Activated CD8-positive, alpha-beta memory T cell treated with anti-CD3 and anti-CD28 coated beads for 48 hours (primary cell): Measurements from ENCODE around the gene LLCFC1.
"Not testable (repeated sequence)": the region's sequence is repeated elsewhere in the genome, so short reads cannot be mapped to it uniquely, and the experiment has no call there.

Experiments used
- DNase-seq, 3 experiments: peaks; one replicate each; pipeline ENCODE4 v3.0.0-alpha.2; 2020; ENCODE audit warnings: low read depth in 2 of 3, low spot score in 2 of 3

The LLCFC1 gene

DNA sequence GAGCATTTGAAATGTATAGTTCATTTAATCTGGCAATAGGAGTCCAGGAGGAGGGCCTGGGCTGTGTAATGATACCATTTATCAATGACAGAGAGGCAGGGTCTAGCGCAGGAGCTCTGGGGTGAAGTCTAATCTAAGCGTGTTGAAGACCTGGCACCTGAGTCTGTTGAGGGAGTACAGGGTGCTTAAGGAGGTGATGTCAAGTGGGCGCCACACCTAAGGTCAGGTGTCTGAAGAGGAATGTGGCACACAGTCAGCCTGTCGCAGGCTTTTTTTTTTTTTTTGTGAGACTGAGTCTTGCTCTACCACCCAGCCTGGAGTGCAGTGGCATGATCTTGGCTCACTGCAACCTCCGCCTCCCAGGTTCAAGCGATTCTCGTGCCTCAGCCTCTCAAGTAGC lies 2.3 kb downstream of the LLCFC1 start:
- no peak for DNase-seq

GRCh38 chr7:142942746-142943145 lies 3.5 kb downstream of the LLCFC1 start:
- no peak for DNase-seq

- no peak for DNase-seq
Observed at GRCh38 chr7:142943706-142944268, 4.5 kb downstream of the LLCFC1 start.

DNA sequence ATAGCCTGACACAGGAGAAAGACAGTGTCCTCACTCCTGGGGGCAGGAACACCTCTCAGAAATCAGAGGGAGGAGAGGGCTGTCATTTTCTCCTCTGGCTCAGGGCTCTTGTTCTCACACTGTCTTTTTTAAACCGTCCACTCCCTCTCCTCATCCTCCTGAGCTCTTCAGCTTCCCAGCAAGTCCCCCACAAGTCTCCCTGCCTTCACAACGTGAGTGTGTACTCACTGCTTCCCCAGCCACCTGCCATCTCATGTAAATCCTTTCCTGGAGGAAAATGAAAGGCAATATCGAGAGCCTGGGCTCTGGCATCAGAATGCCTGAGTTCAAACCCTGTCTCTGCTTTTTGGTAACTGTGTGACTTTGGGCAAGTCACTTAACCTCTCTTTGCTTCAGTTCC lies 5.7 kb downstream of the LLCFC1 start:
- no peak for DNase-seq

DNA sequence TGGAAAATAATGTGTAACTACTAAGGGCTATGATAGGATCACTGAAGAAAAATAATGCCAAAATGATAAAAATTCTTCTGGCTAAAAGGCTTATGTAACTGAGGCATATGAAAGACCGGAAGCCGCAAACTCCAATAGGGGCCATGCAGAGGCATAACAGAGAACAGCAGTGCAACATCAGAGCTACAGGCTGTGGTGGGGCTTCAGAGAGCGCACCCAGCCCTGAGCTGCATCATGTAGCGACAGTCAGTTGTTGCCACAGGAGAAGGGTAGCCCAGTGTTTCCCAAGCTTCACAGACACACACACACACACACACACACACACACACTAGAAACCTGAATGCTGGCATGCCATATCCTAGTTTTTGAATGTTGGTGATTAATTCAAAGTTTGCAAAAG lies 9.3 kb downstream of the LLCFC1 start:
- no peak for DNase-seq

DNA sequence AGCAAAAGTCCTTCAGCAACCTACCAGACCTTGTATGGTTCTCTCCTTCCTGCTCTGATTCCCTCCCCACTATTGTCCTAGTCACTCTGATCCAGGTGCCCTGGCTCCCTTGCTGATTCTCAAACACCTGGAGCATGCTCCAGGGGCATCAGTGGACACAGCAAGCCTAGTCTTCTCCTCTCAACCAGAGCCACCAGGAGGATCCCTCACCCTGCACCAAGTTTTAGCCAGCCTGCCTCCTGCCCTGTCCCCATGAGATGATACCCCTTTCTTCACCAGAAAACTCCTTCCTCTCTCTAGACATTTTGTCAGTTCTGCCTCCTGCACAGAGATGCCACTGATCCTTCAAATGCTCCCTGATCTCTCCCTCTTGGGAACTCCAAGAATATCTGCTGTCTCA lies 11.0 kb downstream of the LLCFC1 start:
- DNase-seq: no peak

DNA sequence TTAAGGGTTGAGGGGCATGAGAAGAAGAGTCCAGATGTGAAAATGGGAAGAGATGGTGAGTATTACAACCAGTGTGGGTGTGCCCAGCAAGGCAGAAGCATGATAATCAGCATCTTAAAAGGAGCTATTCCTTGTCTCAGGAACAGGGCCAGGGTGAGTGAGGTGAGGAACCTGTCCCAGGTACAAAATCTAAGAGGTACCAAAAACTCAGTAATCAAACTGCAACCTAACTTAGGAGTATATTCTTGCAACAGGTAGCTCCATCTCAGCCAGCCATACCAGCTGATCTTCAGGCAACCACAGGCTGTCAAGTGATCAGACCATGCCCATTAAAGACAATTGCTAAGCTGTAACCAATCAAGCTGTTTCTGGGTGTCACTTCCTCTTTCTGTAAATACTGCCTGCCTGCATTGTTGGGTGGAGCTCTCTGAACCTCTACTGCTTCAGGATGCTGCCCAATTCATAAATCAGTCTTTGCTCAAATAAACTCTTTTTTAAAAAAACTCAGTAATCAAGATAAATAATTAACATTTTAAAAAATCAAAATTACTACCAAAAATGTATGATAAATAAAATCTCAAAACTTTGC lies 15.5 kb downstream of the LLCFC1 start:
- no peak for DNase-seq

GRCh38 chr7:142956951-142957623 lies 17.8 kb downstream of the LLCFC1 start:
- DNase-seq: no peak

GRCh38 chr7:142957723-142958122 lies 18.4 kb downstream of the LLCFC1 start:
- no peak for DNase-seq

DNA sequence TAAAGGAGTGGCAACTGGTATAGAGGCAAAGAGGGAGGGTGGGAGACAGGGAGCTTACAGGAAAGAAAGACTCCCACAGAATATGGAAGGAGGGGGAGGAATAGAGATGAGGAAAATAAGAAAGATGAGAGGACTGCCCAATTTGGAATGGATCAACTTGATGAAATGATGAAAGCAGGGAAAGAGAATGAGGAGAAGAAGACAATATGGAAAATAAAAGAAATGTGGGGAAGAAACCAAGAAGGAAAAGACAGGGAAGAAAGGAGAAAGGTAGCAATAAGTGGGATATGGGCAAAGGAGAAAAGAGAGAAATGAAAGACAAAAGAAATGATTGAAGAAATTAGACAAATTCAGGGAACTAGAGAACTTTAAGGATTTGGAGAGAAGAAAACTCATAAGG lies 19.9 kb downstream of the LLCFC1 start:
- no peak for DNase-seq

GRCh38 chr7:142960955-142961512 lies 21.8 kb downstream of the LLCFC1 start:
- DNase-seq: no peak

GRCh38 chr7:142961595-142961972 lies 22.3 kb downstream of the LLCFC1 start:
- no peak for DNase-seq

DNA sequence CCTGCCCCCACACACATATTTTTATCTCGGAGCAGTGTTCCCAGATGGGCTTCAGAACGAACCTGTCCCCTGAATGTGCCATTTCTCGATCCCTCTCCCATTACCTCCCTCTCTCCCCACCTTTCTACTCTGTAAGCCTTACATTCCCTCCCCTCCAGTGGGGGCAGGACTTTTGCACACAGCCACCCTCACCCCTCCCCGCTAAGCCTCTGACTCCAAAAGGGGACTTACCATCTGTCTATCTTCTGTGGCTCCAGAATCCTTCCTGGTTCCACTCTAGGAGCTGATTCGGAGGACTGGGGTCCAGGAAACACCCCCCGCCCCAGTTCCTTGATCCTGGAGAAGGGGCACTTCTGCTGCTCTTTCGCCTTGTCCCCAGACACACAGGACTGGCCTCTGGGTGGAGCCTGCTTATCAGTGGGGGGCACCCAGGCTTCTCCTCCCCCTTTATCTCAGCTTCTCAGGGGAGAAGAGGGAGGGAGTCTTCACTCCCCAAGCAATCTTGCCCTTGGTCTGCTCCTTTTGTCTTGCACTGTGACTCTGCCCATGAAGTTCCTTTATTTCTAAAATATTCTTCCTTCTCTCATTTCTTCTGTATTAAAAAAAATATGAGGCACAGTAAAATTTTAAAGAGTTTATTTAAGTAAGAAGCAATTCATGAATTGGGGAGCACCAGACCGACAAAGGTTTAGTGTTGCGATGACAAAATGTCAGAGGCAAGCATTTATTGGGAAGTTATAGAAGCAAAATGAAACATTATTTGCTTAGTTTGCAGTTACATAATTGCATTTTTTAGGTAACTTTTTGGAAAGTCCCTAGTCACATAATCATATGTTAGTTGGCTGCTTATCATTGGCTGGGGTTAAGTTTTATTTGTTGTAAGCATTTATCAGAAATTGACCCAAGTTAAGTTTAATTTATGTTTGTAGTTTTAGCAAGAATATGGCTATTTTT lies 23.0 kb downstream of the LLCFC1 start, which contains the start of gene KEL:
TSS of gene KEL (minus strand) at position 391 of the 954 bp plus-strand sequence. CDS start at position 234, 157 bp downstream.
- no peak for DNase-seq

GRCh38 chr7:142962991-142963390 lies 23.7 kb downstream of the LLCFC1 start:
- no peak for DNase-seq

GRCh38 chr7:142963993-142964392 lies 24.7 kb downstream of the LLCFC1 start:
- no peak for DNase-seq

DNA sequence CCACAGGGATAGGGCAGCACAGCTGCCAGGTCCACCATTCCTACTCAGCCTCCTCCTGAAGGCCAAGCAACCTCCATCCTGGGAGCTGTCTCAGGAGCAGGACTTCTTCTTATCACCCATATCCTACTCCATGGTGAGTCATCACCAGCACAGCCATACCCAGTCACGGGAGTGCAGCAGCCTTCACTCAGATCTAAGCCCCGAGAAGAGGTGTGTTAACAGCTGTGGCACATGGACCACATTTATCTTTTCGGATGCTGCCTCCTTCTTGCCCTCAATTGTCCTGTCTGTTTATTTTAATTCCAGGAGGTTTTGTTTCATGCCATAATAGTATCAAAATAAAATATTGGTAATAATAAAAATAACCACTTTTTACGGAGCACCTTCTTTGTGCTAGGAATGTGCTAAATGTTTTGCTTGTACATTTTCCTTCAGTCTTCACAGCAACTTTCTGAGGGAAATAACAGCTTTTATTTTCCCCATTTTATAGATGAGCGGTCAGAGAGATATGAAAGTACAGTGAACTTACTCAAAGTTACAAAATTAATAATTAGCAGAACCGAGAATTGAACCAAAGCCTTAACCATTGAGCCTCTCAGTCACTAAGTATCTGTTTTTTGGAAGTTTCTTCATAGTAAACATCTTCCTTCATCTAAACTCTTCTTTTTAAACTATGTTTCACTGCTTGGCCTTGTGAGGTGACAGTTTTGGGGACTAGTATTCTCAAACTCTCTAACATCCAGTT lies 25.4 kb downstream of the LLCFC1 start:
- DNase-seq: no peak

- no peak for DNase-seq
Observed at GRCh38 chr7:142968229-142968628, 28.9 kb downstream of the LLCFC1 start.

- DNase-seq: no peak
Observed at GRCh38 chr7:142969183-142969582, 29.9 kb downstream of the LLCFC1 start.

DNA sequence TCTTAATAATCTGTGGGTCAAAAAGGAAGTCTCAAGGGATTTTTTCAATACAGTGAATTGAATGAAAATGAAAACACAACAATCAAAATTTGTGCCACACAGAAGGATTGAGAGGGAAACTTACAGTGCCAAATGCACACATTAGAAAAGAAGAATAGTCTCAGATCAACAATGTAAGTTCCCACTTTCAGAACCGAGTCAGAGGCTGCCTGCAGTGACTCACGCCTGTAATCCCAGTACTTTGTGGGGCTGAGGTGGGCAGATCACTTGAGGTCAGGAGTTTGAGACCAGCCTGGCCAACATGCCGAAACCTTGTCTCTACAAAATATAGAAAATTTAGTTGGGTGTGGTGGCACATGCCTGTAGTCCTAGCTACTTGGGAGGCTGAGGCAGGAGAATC lies 35.3 kb downstream of the LLCFC1 start:
- DNase-seq: no peak

- DNase-seq: not testable (repeated sequence)
Observed at GRCh38 chr7:142978402-142978801, 39.1 kb downstream of the LLCFC1 start.

- DNase-seq: no peak
Observed at GRCh38 chr7:142983825-142984224, 44.5 kb downstream of the LLCFC1 start.
